Measurements from ENCODE around the gene TEX264. TPM values are rescaled to one million over a fixed set of nuclear protein-coding genes. Genes with fewer than 3 reads are reported as not detected.

The TEX264 gene
- total RNA-seq, 2 experiments from 2014 or later: 24.9 to 25.9 TPM

GRCh38 chr3:51734572-51734907, 63.5 kb downstream of the TEX264 start:
- no peak overlapping the region for H3K27ac Mint-ChIP-seq
- H3K27me3 Mint-ChIP-seq: peaks cover 19% of the 10 kb centered on the region
- Histone ChIP-seq H3K4me3 (ENCODE audit: low read length) (no peak overlapping the region), H3K27ac (ENCODE audit: low read depth in 1 of 2, low read length in 2 of 2) (no peak overlapping the region), H3K4me1 (ENCODE audit: insufficient read depth, low read length) (no peaks in the 10 kb centered on the region), H3K9me3 (ENCODE audit: control insufficient read depth in 1 of 2, insufficient read depth in 1 of 2, low read length in 2 of 2) (no peaks in the 10 kb centered on the region), H3K36me3 (ENCODE audit: insufficient read depth, low read length) (no peaks in the 10 kb centered on the region), H3K27me3 (ENCODE audit: control insufficient read depth in 1 of 2, insufficient read depth in 2 of 2, low read length in 2 of 2) (no peaks in the 10 kb centered on the region)
- TF ChIP-seq, protein P1, sequence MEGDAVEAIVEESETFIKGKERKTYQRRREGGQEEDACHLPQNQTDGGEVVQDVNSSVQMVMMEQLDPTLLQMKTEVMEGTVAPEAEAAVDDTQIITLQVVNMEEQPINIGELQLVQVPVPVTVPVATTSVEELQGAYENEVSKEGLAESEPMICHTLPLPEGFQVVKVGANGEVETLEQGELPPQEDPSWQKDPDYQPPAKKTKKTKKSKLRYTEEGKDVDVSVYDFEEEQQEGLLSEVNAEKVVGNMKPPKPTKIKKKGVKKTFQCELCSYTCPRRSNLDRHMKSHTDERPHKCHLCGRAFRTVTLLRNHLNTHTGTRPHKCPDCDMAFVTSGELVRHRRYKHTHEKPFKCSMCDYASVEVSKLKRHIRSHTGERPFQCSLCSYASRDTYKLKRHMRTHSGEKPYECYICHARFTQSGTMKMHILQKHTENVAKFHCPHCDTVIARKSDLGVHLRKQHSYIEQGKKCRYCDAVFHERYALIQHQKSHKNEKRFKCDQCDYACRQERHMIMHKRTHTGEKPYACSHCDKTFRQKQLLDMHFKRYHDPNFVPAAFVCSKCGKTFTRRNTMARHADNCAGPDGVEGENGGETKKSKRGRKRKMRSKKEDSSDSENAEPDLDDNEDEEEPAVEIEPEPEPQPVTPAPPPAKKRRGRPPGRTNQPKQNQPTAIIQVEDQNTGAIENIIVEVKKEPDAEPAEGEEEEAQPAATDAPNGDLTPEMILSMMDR (IDR thresholded peaks at IDR 0.05): no peak
- ChIA-PET POLR2A (no interaction called here), CTCF (interaction anchor here (1.1 kb wide), 1 partner anchor 52 kb away, joined by 3 read pairs; no protein-coding TSS in a partner anchor)
- DNase-seq: no peak
- H3K4me3 Mint-ChIP-seq: no peak overlapping the region
- H3K4me1 Mint-ChIP-seq (ENCODE audit: low read depth): peaks cover 13% of the 10 kb centered on the region
- H3K36me3 Mint-ChIP-seq (ENCODE audit: low read depth): no peaks in the 10 kb centered on the region
- ATAC-seq (ENCODE audit: poor library complexity): no peak
- H3K9me3 Mint-ChIP-seq: no peaks in the 10 kb centered on the region
- intact Hi-C loops (cut with DNase I, micrococcal nuclease): no loop called here

DNA sequence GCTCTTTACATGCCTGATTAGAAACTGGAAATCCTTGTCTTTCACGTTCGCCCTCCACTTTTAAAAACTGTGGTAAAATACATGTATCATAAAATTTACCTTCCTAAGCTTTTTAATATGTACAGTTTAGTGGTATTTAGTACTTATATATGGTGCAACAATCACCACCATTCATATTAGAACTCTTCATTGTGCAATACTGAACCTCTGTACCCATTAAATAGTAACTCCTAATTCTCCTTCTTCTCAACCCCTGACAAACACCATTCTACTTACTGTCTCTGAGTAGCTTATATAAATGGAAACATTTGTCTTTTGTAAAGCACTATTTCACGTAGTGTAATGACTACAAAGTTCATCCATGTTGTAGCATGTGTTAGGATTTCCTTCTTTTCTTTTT, 64.0 kb downstream of the TEX264 start:
- intact Hi-C loops (cut with DNase I, micrococcal nuclease): no loop called here
- no peak overlapping the region for H3K4me3 ChIP-seq (ENCODE audit: low read length)
- H3K9me3 ChIP-seq (ENCODE audit: control insufficient read depth in 1 of 2, insufficient read depth in 1 of 2, low read length in 2 of 2): no peaks in the 10 kb centered on the region
- no peaks in the 10 kb centered on the region for H3K9me3 Mint-ChIP-seq
- H3K4me1 ChIP-seq (ENCODE audit: insufficient read depth, low read length): no peaks in the 10 kb centered on the region
- ChIA-PET POLR2A (no interaction called here), CTCF (interaction anchor here (1.1 kb wide), 1 partner anchor 51 kb away, joined by 3 read pairs; no protein-coding TSS in a partner anchor)
- peaks cover 19% of the 10 kb centered on the region for H3K27me3 Mint-ChIP-seq
- H3K36me3 Mint-ChIP-seq (ENCODE audit: low read depth): no peaks in the 10 kb centered on the region
- no peak overlapping the region for H3K27ac ChIP-seq (ENCODE audit: low read depth in 1 of 2, low read length in 2 of 2)
- no peak for DNase-seq
- H3K36me3 ChIP-seq (ENCODE audit: insufficient read depth, low read length): no peaks in the 10 kb centered on the region
- no peak overlapping the region for H3K4me3 Mint-ChIP-seq
- no peak for ATAC-seq (ENCODE audit: poor library complexity)
- no peak overlapping the region for H3K27ac Mint-ChIP-seq
- no peaks in the 10 kb centered on the region for H3K27me3 ChIP-seq (ENCODE audit: control insufficient read depth in 1 of 2, insufficient read depth in 2 of 2, low read length in 2 of 2)
- TF ChIP-seq, protein P1 (IDR thresholded peaks at IDR 0.05): no peak
- H3K4me1 Mint-ChIP-seq (ENCODE audit: low read depth): peaks cover 13% of the 10 kb centered on the region

DNA sequence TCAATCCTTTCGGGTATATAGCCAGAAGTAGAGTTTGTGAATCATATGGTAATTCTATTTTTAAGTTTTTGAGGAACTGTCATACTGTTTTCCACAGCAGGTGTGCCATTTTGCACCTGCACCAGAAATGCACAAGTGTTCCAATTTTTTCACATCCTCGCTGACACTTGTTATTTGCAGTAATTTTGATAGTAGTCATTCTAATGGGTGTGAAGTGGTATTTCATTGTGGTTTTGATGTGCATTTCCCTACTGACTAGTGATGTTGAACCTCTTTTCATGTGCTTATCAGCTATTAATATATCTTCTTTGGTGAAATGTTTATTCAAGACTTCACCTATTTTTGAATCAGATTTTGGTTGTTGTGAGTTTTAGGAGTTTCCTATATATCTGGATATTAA, 64.9 kb downstream of the TEX264 start:
- peaks cover 13% of the 10 kb centered on the region for H3K4me1 Mint-ChIP-seq (ENCODE audit: low read depth)
- TF ChIP-seq, protein P1 (IDR thresholded peaks at IDR 0.05): no peak
- ChIA-PET CTCF (no interaction called here), POLR2A (interaction anchor here (0.7 kb wide), 1 partner anchor 58 kb away, joined by 3 read pairs; no protein-coding TSS in a partner anchor)
- Histone ChIP-seq H3K27ac (ENCODE audit: low read depth in 1 of 2, low read length in 2 of 2) (no peak overlapping the region), H3K4me1 (ENCODE audit: insufficient read depth, low read length) (no peaks in the 10 kb centered on the region), H3K9me3 (ENCODE audit: control insufficient read depth in 1 of 2, insufficient read depth in 1 of 2, low read length in 2 of 2) (no peaks in the 10 kb centered on the region), H3K36me3 (ENCODE audit: insufficient read depth, low read length) (no peaks in the 10 kb centered on the region), H3K4me3 (ENCODE audit: low read length) (no peak overlapping the region), H3K27me3 (ENCODE audit: control insufficient read depth in 1 of 2, insufficient read depth in 2 of 2, low read length in 2 of 2) (no peaks in the 10 kb centered on the region)
- DNase-seq (no peak), ATAC-seq (ENCODE audit: poor library complexity) (no peak)
- H3K27me3 Mint-ChIP-seq: peaks cover 19% of the 10 kb centered on the region
- intact Hi-C loops (cut with DNase I, micrococcal nuclease): no loop called here
- H3K4me3 Mint-ChIP-seq: no peak overlapping the region
- H3K36me3 Mint-ChIP-seq (ENCODE audit: low read depth): no peaks in the 10 kb centered on the region
- no peak overlapping the region for H3K27ac Mint-ChIP-seq
- H3K9me3 Mint-ChIP-seq: no peaks in the 10 kb centered on the region
